PFSK-1 (cell line): Measurements from ENCODE around the gene ZNF823.

Experiments used
- FOXP2 ChIP-seq: optimal IDR thresholded peaks from 2 replicates; pipeline ENCODE3; 2011; ENCODE audit warnings: borderline replicate concordance, control low read depth, inconsistent platforms; ENCODE audit not compliant: insufficient read depth; ENCODE audit errors: extremely low read length, extremely low read depth
- POLR2AphosphoS5 ChIP-seq: IDR thresholded peaks from 2 replicates; pipeline ENCODE4 v1.6.1; 2012; ENCODE audit warnings: low read depth, mild to moderate bottlenecking, control low read depth, low read length, moderate library complexity
- SIN3A ChIP-seq: IDR thresholded peaks from 2 replicates; pipeline ENCODE4 v1.6.1; 2012; ENCODE audit warnings: mild to moderate bottlenecking, low read length, moderate library complexity, borderline replicate concordance; ENCODE audit not compliant: insufficient read depth
- TAF1 ChIP-seq: IDR thresholded peaks from 2 replicates; pipeline ENCODE4 v1.6.1; 2012; ENCODE audit warnings: low read length, control low read depth, borderline replicate concordance; ENCODE audit not compliant: insufficient read depth
- TF ChIP-seq, protein P1 (sequence below), 2 experiments: IDR thresholded peaks; 2 replicates each; pipeline versions ENCODE4 v1.6.1 to v1.8.0; 2011 to 2012; ENCODE audit warnings: low read depth in 2 of 2, low read length in 2 of 2, control low read depth in 1 of 2, inconsistent platforms in 1 of 2, mild to moderate bottlenecking in 1 of 2, moderate library complexity in 1 of 2; ENCODE audit not compliant: insufficient read depth in 1 of 2

The ZNF823 gene

DNA sequence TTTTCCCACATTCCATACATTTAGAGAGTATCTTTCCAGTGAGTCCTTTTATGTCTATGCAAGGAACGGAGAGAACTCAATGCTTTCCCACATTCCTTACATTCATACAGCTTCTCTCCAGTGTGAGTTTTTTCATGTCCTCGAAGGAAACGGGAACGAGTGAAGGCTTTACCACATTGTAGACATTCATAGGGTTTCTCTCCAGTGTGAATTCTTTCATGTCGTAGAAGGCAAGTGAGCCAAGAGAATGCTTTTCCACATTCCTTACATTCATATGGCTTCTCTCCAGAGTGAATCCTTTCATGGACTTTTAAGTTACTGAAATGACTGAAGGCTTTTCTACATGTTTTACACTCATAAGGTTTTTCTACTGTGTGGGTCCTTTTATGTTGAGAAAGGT lies 17.1 kb downstream of the ZNF823 start:
- TF ChIP-seq POLR2AphosphoS5 (no peak), FOXP2 (no peak), SIN3A (no peak), TAF1 (no peak)
- TF ChIP-seq, protein P1, sequence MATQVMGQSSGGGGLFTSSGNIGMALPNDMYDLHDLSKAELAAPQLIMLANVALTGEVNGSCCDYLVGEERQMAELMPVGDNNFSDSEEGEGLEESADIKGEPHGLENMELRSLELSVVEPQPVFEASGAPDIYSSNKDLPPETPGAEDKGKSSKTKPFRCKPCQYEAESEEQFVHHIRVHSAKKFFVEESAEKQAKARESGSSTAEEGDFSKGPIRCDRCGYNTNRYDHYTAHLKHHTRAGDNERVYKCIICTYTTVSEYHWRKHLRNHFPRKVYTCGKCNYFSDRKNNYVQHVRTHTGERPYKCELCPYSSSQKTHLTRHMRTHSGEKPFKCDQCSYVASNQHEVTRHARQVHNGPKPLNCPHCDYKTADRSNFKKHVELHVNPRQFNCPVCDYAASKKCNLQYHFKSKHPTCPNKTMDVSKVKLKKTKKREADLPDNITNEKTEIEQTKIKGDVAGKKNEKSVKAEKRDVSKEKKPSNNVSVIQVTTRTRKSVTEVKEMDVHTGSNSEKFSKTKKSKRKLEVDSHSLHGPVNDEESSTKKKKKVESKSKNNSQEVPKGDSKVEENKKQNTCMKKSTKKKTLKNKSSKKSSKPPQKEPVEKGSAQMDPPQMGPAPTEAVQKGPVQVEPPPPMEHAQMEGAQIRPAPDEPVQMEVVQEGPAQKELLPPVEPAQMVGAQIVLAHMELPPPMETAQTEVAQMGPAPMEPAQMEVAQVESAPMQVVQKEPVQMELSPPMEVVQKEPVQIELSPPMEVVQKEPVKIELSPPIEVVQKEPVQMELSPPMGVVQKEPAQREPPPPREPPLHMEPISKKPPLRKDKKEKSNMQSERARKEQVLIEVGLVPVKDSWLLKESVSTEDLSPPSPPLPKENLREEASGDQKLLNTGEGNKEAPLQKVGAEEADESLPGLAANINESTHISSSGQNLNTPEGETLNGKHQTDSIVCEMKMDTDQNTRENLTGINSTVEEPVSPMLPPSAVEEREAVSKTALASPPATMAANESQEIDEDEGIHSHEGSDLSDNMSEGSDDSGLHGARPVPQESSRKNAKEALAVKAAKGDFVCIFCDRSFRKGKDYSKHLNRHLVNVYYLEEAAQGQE (IDR thresholded peaks at IDR 0.05; ENCODE audit: insufficient read depth in 1 of 2, low read depth in 2 of 2, low read length in 2 of 2) = no peak

DNA sequence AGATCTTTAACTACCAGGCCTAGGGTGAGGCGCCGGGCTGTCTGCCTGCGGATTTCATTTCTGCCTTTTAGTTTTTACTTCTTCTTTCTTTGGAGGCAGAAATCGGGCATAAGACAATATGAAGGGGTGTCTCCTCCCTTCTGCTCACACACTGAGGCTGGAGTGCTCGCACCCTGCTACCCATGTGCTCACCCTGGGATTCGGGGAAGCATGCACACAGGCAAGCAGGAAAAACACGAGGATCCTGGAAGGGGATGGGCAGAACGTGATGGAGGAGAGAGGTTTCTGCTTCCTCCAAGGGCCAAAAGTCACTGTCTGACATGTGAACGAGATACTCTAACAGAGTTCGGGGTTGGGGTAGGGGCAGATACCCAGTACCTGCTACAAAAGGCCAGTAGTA lies 28.4 kb downstream of the ZNF823 start:
- TF ChIP-seq SIN3A = no peak
- no peak for TF ChIP-seq TAF1
- TF ChIP-seq POLR2AphosphoS5 = no peak
- TF ChIP-seq, protein P1 (IDR thresholded peaks at IDR 0.05; ENCODE audit: insufficient read depth in 1 of 2, low read depth in 2 of 2, low read length in 2 of 2) = no peak
- no peak for TF ChIP-seq FOXP2

DNA sequence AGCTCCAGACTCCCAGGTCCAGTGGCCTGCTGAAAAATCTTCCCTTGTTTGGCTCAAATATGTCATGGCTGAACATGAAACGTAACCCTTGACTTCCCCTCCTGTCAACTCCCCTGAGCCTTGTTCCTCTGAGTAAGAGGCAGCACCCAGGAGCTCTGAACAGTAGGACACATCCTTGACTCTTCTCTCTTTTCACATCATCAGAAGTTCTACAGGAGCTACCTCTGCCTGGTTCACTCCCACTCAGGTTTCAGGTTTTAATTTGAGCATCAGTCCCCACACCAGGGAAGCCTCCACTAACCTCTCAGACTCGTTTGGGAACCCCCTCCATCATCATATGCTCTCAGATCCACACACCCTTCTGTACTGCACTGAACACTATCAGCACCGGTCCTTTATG lies 30.3 kb downstream of the ZNF823 start:
- TF ChIP-seq FOXP2 = no peak
- no peak for TF ChIP-seq TAF1

DNA sequence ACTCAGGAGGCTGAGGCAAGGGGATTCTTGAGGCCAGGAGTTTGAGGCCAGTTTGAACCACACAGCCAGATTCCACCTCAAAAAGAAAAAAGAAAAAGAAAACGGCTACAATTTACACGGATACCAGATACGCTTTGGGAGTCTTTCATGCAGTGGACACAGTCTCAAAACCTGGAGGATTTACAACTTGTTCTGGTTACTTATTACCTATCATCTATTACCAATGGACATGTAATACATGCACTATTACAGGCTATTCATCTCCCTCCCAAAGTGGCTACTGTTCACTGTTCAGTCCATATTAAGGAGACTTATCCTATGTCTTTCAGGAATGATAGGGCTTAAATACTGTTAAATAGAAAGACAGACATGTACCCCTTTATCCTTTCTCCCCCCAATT lies 33.3 kb downstream of the ZNF823 start:
- TF ChIP-seq TAF1 = no peak
- TF ChIP-seq POLR2AphosphoS5 = no peak
- no peak for TF ChIP-seq FOXP2
- TF ChIP-seq, protein P1 (IDR thresholded peaks at IDR 0.05; ENCODE audit: insufficient read depth in 1 of 2, low read depth in 2 of 2, low read length in 2 of 2) = no peak
- no peak for TF ChIP-seq SIN3A

DNA sequence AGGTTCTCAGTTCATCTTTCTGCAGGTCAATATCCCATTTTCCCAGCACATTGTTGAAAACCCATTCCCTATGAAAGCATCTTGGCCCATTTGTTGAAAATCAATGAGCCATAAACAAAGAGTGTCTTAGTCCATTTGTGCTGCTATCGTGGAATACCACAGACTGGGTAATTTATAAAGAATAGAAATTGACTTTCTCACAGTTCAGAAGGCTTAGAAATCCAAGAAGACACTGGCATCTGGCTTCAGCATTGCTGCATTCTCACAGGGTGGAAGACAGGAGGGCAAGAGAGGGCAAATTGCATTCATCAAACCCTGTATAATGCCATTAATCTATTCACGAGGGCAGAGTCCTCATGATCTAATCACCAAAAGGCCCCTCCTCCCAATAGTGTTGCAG lies 34.1 kb downstream of the ZNF823 start:
- no peak for TF ChIP-seq FOXP2
- TF ChIP-seq POLR2AphosphoS5 = no peak
- TF ChIP-seq, protein P1 (IDR thresholded peaks at IDR 0.05; ENCODE audit: insufficient read depth in 1 of 2, low read depth in 2 of 2, low read length in 2 of 2) = no peak
- TF ChIP-seq TAF1 = no peak
- TF ChIP-seq SIN3A = no peak
